Mucosa of stomach (tissue), 1 donor: ENCODE results near the gene MYH9.

Experiments
- H3K27me3 ChIP-seq: one replicate; pipeline ENCODE4 v1.7.0; 2013; ENCODE audit warnings: mild to moderate bottlenecking, low read length; ENCODE audit not compliant: control insufficient read depth, insufficient read depth
- H3K36me3 ChIP-seq: one replicate; pipeline ENCODE4 v1.7.0; 2013; ENCODE audit warnings: low read length; ENCODE audit not compliant: control insufficient read depth, insufficient read depth
- H3K4me1 ChIP-seq: one replicate; pipeline ENCODE4 v1.7.0; 2013; ENCODE audit warnings: mild to moderate bottlenecking, low read length; ENCODE audit not compliant: control insufficient read depth, insufficient read depth
- H3K4me3 ChIP-seq: one replicate; pipeline ENCODE4 v1.7.0; 2013; ENCODE audit warnings: low read length
- H3K9ac ChIP-seq: one replicate; pipeline ENCODE4 v1.7.0; 2013; ENCODE audit warnings: mild to moderate bottlenecking, low read length, moderate library complexity
- H3K9me3 ChIP-seq: one replicate; pipeline ENCODE4 v1.7.0; 2013; ENCODE audit warnings: mild to moderate bottlenecking, low read length, moderate library complexity; ENCODE audit not compliant: control insufficient read depth
- donor health status: Pancreatic carcinoma.

MYH9 gene

DNA sequence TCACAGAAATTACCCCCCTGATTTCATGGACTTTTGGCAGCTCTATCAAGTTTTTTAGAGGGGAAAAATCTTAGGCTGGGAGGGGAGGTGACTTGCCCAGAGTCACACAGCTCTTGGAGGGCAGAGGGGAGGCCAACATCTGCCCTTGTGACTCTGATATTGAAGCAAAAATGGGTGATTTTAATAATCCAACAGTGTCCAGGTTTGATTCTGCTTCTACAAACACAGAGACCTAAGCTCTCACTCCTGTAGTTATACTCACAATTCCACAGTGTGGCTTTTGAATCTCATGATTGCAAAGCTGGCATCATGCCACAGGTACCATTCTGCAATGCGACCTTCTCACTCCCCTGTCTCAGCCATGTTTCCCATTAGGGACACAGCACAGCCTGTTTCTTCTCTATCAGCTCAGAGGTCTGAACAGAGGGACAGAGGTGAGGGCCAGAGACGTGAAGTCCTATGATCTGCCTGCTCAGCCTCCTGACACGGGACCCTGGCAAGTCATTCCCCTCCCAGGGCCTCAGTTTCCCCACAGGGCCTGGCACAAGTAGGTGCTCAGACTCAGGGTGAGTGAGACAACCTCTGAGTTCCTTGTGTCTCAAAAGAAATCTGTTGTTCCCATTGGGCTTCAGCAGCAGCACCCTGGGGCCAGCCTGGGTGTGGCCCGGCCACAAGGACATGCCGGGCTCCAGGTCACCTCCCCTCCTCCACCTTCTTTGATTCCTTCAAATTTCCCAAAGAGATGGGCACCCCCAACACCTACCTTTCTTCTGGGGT is 149.2 kb downstream of the MYH9 start:
- H3K9me3 ChIP-seq = no peaks in the 10 kb centered on the region
- peak overlapping the region; percentile 77 for H3K4me3 ChIP-seq
- H3K27me3 ChIP-seq = no peaks in the 10 kb centered on the region
- peaks cover 35% of the 10 kb centered on the region for H3K4me1 ChIP-seq
- peak overlapping the region; percentile 84 for H3K9ac ChIP-seq
- H3K36me3 ChIP-seq = no peaks in the 10 kb centered on the region

DNA sequence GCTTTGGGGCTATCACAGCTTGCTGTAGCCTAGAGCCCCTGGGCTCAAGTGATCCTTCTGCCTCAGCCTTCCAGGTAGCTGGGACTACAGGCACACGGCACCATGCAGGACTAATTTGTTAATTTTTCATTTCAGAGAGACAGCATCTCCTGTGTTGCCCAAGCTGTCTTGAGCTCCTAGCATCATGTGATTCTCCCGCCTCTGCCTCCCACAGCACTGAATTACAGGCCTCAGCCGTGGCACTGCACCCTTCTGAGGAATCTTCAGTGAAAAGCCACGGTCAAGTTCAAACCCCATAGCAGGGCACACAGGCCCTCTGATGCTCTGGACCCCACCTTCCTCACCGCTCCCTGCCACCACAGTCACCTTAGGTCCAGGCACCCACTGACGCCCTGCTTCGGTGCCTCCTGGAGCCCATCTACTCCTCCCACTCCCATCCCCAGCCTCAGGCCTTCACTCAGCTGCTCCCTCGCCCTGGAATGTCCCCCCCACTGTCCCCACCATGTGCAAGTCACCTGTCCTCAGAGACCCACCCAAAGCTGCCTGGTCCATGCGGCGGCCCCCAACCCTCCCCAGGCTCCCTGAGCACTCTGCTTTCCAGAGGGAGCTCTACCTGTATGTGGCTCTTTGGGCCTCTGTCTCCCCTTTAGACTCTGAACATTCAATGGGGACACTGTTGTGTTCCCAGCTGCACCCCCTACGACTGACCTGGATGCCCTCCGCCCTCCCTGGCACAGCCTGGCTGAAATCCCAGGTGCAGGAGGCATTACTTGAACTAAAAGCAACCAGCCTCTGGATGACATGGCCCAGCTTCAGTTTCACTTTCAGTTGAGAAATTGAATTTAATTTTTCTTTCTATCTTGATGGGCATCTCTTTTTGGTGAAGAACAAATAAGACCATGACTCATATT is 150.1 kb downstream of the MYH9 start:
- Histone ChIP-seq H3K27me3 (no peaks in the 10 kb centered on the region), H3K36me3 (no peaks in the 10 kb centered on the region), H3K4me3 (peak overlapping the region; percentile 77), H3K9ac (peak overlapping the region; percentile 84), H3K4me1 (peaks cover 40% of the 10 kb centered on the region), H3K9me3 (no peaks in the 10 kb centered on the region)

DNA sequence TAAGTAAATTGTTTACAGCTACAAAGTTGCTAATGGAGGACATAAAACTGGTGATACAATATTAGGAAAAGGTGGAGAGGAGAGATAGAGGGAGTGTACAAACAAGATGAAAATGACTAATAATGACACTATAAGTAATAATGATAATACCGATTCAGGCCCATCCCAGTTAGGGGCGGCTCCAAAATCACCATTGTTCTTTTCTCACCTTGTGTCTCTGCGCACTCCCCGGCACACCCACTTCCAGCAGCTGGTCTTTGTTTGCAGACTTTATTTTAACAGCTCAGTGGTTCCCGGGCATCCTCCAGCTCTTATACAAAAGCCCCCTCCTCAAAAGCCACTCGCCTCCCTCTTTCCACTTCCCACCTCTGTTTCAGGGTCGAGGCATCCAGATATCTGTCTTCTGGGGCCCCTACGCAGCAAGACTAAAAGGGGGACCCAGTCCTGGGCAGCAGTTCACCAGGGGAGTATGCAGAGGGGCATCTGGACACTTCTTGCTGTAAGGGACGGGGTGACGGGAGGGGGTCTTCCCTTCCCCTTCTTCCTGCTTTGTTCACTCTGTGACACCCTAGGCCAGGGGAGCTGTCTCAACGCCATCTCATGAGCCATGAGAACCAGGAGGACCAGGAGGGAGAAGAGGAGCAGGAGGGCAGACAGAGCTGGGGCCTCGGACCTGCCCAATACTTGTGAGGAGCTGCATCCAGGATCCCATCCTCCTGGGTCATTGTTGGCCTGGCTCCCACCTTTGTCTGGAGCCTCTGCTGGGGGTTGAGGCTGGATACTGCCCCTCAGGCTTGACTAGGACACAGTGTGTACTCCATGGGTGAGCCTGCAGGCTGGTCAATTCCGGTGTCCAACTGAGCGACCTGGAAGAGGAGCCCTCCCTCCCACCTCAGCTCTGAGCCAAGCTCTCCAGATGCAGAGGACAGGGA is 151.1 kb downstream of the MYH9 start:
- H3K4me3 ChIP-seq = no peak overlapping the region
- no peaks in the 10 kb centered on the region for H3K27me3 ChIP-seq
- H3K36me3 ChIP-seq = no peaks in the 10 kb centered on the region
- no peaks in the 10 kb centered on the region for H3K9me3 ChIP-seq
- peaks cover 40% of the 10 kb centered on the region for H3K4me1 ChIP-seq
- H3K9ac ChIP-seq = peak overlapping the region; percentile 17

DNA sequence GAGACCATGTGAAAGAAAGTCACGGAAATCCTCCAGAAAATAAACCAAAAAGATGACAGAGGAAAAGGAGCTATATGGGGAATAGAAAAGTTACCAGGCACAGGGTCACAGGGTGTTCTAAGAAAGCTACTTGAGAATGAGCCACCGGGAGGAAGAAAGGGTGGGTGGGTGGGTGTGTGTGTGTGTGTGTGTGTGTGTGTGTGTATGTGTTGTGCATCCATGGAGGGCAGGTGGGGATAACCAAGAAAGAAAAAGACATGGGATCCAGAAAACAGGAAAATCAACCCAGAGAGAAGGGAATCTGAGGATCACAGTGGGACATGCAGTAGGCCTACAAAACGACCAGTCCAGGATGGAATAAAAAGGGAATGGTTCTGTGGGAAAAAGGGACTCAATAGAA is 152.2 kb downstream of the MYH9 start:
- Histone ChIP-seq H3K36me3 (peaks cover 4% of the 10 kb centered on the region), H3K9me3 (no peaks in the 10 kb centered on the region), H3K27me3 (no peaks in the 10 kb centered on the region), H3K4me1 (peaks cover 40% of the 10 kb centered on the region), H3K9ac (no peak overlapping the region), H3K4me3 (no peak overlapping the region)

DNA sequence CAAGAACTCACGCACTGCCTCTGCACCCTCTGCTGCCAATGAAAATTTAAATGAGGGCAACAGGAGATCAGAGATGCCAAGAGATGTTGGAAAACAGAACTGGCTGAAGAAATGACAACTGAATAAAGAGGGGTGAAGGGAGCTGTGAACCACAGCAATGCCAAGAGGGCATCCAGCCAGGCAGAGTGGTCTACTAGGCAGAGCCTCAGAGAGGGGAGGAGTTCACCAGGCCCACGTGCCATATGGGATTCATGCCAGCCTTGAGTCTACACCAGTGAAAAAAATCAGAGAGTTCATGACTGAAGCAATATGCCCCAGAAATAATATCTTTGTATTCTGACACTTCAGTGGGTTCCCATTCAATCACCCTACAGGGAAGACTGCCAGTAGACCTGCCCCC is 152.8 kb downstream of the MYH9 start:
- Histone ChIP-seq H3K27me3 (no peaks in the 10 kb centered on the region), H3K36me3 (peaks cover 4% of the 10 kb centered on the region), H3K4me1 (peaks cover 39% of the 10 kb centered on the region), H3K4me3 (no peak overlapping the region), H3K9me3 (no peaks in the 10 kb centered on the region), H3K9ac (no peak overlapping the region)

DNA sequence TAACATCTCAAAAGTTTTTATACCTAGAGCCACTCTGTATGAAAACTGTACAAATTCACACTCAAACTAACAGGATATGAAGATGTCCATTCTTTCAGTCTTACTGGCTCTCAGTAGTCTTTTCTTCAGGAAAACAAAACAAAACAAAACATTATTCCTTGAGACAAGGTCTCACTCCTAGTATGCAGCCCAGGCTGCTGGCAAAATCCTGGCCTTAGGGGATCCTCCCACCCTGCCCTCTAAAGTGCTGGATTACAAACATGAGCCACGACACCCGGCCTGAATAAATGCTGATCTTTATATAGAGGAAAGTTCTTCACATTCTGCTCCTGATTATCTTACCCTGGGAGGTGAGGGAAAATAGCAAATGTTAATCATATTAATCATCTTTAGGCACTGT is 153.6 kb downstream of the MYH9 start:
- Histone ChIP-seq H3K4me3 (no peak overlapping the region), H3K27me3 (no peaks in the 10 kb centered on the region), H3K9me3 (no peaks in the 10 kb centered on the region), H3K4me1 (peaks cover 34% of the 10 kb centered on the region), H3K9ac (no peak overlapping the region), H3K36me3 (peaks cover 4% of the 10 kb centered on the region)

DNA sequence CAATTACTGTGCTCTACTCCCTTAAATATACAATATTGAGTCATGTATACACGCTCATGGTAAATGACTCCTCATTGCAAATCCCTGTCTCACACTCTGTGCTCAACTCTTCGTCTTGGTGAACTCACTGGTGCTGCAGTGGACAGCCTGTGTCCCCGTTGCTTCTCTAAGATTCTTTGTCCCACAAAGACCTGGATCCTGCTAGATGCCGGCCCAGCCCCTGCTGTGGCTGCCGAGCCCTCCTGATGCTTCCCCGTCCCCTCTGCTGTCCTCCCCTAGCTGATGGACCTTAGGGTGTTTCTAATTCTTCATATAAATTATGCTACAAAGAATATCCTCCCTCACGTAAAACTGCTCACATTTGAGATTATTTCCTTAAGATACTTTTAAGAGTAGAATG is 154.0 kb downstream of the MYH9 start:
- H3K9me3 ChIP-seq = no peaks in the 10 kb centered on the region
- no peak overlapping the region for H3K9ac ChIP-seq
- no peaks in the 10 kb centered on the region for H3K27me3 ChIP-seq
- H3K4me3 ChIP-seq = no peak overlapping the region
- H3K4me1 ChIP-seq = peaks cover 34% of the 10 kb centered on the region
- H3K36me3 ChIP-seq = peaks cover 4% of the 10 kb centered on the region

DNA sequence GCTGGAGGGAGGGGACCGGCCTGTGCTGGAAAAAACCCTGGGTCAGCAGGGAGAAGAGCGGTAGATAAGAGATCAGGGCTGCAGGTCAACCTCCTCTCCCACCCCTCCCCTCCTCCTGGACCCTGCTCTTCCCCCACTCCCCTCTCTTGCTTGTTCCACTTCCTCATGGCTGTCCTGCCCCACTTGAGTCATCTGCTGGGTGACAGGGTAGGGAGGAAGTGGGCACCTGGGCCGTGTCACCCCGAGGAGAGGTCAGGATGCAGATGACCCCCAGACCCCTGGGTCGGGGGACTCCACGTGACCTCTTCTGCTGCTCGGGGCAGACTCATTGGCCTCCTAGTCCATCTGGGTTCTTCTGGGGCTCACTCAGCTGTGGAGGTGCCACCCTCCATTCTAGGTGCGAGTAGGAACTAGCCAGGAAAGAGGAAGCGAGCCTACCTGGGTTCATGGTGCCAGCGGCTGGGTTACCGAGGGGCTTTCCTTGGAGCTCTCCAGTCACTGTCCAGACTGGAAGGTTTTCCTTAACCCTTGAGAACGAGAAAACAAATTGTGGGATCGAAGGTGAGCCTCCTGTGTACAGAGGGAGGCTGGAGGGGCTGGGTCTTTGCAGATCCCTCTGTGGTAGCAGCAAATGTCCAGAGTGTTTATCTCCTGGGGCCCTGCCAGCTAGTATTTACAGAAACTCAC is 154.9 kb downstream of the MYH9 start:
- H3K27me3 ChIP-seq = no peaks in the 10 kb centered on the region
- H3K4me3 ChIP-seq = no peak overlapping the region
- H3K9me3 ChIP-seq = no peaks in the 10 kb centered on the region
- H3K4me1 ChIP-seq = peaks cover 30% of the 10 kb centered on the region
- peaks cover 4% of the 10 kb centered on the region for H3K36me3 ChIP-seq
- no peak overlapping the region for H3K9ac ChIP-seq
